ENCODE measurements around the gene SPPL2C.

SPPL2C gene

DNA sequence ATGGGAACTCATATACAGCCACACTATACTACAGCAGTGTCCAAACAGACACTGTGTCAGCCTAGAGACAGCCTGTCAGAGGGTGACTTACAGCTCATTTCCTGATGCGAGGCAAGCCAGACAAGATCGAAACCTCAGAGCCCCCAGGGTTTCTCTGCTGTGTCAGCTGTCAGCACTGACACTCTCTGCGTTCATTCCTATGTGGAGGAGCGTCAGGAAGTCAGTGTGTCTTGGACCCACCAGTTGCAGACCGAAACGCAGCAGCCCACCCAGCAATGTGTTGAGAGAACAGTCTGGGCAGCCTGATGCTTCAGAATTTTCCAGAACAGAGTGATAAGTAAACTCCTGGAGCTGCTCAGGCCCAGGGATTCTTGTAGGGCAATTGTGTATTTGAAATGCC, 29.0 kb downstream of the SPPL2C start:
- in situ Hi-C loops (cut with HindIII; ENCODE audit: low sequenced_read_pairs) = no loop called here

DNA sequence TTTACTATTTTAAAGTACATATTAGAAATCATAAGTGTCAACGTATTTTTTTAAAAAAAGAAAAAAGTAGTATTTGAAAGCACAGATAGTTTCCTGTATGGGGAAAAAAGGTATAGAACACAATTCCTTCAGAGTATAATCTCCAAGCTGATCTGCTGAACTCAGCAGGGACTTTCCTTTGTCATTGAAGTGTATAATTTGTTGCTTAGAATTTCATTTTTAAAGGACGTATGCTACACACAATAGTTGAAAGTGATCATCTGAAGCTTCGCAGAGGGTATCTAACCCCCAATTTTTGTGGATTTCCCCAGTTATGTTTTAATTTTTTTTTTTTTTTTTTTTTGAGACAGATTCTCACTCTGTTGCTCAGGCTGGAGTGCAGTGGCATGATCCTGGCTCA, 29.5 kb downstream of the SPPL2C start:
- in situ Hi-C loops (cut with HindIII; ENCODE audit: low sequenced_read_pairs) = no loop called here

DNA sequence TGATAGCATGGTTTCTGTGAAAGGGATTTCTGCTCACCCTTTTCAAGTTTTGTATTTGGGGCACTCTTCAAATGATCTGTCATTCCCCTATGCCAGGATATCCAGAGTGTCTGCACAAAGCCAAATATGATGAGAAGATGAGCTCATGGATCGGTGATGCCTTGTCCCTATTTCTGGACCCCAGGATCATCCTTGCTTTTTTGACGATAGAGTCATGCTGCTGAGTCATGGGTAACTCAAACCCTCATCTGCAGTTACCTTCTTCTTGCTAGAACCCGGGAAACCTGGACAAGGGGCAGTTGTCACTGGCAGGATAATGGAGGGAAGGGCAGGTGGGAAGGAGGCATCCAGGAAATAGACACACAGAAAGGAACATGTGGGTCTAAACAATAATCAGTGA, 31.9 kb downstream of the SPPL2C start:
- in situ Hi-C loops (cut with HindIII; ENCODE audit: low sequenced_read_pairs) = no loop called here

DNA sequence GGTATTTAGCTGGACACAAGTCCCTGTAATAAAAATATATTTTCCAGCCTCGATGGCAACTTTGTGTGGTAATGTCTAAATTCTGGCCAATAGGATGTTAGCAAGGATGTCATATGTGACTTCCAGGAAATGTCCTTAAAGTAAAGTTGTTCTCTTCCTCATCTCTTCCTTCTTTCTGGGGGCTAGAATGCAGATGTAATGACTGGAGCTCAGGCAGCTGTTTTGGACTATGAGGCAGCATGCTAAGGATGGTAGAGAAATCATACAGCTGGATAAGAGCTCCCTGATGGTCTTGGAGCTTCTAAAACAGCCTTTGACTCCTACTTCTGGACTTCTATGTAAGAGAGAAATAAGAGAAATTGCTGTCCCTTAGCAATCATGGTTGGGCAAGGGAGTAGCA, 32.8 kb downstream of the SPPL2C start:
- in situ Hi-C loops (cut with HindIII; ENCODE audit: low sequenced_read_pairs) = no loop called here

DNA sequence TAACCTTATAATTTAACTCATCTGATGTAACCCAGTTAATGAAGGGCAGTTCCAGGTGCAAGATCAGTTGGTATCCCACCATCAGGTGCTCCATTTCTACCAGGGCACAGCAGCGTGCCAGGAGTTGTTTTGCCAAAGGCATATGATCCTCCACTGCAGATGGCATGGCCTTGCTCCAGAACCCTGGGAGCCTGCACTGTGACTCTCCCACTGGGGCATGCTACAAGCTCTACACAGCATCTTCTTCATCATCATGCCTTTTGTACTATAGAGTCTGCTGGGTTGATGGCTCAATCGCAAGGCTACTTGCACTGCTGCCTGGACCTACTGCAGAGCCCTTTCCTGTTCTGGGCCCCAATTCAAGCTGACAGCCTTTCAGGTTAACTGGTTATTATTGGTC, 38.4 kb downstream of the SPPL2C start:
- in situ Hi-C loops (cut with HindIII; ENCODE audit: low sequenced_read_pairs) = no loop called here

DNA sequence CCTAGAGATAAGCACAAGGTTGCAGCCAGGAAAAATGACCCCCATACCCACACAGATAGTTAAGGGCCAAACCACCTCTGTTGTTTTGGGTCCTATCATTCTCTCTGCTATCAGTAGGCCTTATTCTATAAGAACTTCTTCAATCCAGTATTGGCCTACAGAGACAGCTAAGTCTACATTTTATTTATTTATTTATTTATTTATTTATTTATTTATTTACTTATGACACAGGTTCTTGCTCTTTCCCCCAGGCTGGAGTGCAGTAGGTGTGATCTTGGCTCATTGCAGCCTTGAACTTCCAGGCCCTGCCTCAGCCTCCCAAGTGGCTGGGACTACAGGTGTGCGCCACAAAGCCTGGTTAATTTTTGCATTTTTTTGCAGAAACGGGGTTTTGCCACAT, 42.2 kb downstream of the SPPL2C start:
- in situ Hi-C loops (cut with HindIII; ENCODE audit: low sequenced_read_pairs) = no loop called here

DNA sequence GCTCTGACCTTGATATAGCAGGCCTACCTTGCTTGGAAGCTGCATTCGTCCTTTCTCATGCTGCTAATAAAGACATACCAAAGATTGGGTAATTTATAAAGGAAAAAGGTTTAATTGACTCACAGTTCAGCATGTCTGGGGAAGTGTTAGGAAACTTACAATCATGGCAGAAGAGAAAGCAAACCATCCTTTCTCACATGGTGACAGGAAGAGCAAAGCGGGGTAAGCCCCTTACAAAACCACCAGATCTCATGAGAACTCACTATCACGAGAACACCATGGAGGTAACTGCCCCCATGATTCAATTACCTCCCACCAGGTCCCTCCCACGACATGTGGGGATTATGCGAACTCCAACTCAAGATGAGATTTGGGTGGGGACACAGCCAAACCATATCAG, 43.7 kb downstream of the SPPL2C start:
- in situ Hi-C loops (cut with HindIII; ENCODE audit: low sequenced_read_pairs) = no loop called here

DNA sequence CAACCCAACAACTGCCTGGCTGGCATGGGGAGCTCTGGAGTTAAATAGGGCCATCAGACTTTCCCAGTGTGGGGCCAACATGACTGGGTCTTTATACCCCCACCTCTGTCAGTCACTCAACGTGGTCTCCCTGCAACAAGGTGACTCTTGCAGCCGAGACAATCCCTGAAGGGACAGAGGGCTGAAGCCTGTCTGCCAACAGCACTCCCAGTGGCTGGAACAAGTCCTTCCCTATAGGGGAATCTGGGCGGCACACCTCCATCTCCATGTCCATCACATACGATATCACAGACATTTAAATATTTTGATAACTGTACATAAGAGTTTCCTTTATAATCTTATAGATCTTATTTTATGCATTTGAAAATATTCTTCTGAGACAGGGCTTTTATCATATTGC, 44.9 kb downstream of the SPPL2C start:
- in situ Hi-C loops (cut with HindIII; ENCODE audit: low sequenced_read_pairs) = no loop called here

DNA sequence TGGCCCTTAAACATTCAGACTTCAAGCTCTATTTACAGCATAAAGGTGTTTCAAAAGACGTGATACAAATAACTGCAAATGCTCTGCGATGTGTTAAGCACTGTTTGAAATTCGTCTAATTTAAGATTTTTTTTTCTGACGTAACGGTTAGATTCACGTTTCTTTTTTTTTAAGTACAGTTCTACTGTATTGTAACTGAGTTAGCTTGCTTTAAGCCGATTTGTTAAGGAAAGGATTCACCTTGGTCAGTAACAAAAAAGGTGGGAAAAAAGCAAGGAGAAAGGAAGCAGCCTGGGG, 49.0 kb downstream of the SPPL2C start:
- in situ Hi-C loops (cut with HindIII; ENCODE audit: low sequenced_read_pairs) = no loop called here

DNA sequence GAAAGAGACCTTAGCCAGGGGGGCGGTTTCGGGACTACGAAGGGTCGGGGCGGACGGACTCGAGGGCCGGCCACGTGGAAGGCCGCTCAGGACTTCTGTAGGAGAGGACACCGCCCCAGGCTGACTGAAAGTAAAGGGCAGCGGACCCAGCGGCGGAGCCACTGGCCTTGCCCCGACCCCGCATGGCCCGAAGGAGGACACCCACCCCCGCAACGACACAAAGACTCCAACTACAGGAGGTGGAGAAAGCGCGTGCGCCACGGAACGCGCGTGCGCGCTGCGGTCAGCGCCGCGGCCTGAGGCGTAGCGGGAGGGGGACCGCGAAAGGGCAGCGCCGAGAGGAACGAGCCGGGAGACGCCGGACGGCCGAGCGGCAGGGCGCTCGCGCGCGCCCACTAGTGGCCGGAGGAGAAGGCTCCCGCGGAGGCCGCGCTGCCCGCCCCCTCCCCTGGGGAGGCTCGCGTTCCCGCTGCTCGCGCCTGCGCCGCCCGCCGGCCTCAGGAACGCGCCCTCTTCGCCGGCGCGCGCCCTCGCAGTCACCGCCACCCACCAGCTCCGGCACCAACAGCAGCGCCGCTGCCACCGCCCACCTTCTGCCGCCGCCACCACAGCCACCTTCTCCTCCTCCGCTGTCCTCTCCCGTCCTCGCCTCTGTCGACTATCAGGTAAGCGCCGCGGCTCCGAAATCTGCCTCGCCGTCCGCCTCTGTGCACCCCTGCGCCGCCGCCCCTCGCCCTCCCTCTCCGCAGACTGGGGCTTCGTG, 49.5 kb downstream of the SPPL2C start, which contains the start of gene MAPT:
Gene MAPT, plus strand, starts transcription at position 533 of the 763 bp plus-strand sequence. CDS start 67,784 bp downstream, outside the sequence.
- in situ Hi-C loops (cut with HindIII; ENCODE audit: low sequenced_read_pairs) = no loop called here

DNA sequence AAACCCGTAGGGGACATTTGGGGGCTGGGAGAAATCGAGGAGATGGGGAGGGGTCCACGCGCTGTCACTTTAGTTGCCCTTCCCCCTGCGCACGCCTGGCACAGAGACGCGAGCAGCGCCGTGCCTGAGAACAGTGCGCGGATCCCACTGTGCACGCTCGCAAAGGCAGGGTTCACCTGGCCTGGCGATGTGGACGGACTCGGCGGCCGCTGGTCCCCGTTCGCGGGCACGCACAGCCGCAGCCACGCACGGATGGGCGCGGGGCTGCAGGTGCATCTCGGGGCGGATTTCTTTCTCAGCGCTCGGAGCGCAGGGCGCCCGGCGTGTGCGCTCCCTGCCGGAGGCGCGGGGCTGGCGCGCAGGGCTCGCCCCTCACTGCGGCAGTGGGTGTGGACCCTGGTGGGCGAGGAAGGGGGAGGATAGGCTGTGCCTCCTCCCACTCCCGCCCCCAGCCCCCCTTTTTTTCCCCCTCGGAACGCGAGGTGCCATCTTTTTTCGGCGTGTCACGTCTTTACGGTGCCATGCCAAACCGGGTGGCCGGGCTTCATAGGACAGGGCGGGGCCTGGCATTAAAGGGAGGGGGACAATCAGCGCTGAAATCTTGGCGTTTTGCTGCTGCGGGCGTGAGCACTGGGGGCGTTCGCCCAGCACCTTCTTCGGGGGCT, 50.8 kb downstream of the SPPL2C start:
- in situ Hi-C loops (cut with HindIII; ENCODE audit: low sequenced_read_pairs) = no loop called here

DNA sequence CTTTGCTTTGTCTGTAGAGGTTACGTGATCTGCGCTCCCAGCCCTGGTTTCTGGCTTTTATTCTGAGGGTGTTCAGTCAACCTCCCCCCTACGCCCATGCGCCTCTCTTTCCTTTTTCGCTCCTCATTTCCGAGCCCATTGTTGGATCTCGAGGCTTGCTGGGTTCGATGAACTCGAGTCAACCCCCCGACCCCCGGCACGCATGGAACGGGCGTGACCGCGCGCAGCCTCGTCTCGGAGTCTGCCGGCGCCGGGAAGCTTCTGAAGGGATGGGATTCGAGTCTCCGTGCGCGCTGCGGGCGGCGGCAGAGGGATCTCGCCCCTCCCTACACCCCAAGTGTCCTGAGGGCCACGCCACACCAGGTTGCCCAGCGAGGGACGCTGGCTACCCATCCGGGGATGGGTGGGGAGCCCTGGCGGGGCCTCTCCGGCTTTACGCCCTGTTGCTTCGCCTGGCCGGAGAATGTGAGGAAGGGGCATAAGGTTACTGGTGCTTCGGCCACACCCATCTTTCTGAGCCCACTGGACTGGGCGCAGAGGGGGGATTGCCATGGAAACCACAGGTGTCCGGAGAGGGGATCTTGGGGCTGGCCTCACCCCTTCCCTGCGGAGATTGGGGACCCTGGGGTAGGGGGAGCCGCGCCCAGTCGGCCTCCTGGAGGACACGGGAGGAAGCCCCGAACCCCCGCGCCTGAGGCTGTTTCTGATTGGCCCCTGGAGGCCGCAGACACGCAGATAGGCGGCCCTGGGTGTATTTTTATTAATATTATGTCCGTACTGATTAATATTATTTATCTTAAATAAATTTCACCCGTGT, 51.5 kb downstream of the SPPL2C start:
- in situ Hi-C loops (cut with HindIII; ENCODE audit: low sequenced_read_pairs) = no loop called here

All from endothelial cell of hepatic sinusoid (primary cell).